ENCODE measurements around the gene ARID1B.

The ARID1B gene

DNA sequence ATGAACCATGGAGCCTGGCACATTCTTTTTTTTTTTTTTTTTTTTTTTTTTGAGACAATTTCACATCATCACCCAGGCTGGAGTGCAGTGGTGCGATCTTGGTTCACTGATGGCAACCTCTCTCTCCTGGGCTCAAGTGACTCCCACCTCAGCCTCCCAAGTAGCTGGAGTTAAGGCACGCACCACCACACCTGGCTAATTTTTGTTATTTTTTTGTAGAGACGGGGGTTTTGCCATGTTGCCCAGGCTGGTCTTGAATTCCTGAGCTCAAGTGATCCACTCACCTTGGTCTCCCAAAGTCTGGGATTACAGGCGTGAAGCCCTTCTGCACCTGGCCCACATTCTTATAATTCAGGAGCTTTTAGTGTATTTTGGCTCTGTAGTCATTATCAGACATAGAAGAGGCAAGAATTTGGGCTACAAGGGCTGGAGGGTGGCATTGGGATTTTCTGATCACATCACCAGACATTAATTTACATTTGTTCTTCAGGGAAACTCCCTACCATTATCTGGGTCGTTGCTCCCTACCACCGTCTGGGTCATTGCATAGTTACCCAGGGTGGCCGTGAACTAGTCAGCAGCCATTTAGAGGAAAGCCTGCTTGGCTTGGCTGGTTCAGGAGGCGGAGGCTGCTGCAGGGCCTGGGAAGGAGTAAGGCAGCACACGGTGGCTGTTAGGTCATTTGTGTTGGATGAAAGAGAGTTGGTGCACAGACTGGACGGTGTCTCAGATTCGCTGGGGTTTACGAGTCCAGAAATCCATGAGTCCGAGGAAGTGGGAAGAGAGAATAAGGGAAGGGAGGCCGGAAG, 17.6 kb downstream of the ARID1B start:
- DNase-seq = peak; percentile 38

DNA sequence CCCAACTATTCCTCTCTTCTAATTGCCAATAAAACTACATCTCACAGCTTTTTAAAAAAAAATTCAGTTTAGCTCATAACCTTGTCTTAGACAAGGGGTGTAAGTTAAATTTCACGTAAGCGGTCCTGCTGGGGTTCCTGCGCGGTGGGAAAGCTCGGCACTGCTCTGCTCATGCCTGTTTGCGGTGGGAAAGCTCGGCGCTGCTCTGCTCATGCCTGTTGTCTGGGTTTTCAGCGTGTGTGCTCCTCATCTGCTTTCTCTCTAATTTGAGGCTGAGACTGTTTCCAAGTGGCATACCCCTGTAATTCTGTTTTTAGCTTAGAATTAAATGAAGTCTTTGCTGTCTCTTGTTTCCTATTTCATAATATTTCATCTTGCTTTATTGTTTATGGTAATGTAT, 18.6 kb downstream of the ARID1B start:
- DNase-seq = no peak

DNA sequence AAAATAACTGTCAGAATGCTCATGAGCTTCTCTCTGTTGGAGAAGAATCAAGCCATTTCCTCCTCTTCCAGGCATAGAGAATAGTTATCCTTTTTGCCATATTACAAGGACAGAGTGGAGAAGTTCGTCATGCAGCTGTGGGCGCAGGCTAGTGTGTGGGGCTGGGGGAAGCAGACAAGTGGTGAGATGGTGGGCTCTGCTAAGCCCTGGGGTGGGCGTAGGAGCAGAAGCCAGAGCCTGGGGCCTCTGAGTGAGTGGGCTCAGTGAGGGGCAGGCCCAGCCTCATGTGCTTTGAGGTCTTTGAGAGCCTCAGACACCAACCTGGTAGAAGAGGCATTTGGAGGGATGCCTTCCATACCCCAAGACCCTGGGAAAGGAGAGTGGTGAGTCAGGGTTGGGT, 19.4 kb downstream of the ARID1B start:
- no peak for DNase-seq

DNA sequence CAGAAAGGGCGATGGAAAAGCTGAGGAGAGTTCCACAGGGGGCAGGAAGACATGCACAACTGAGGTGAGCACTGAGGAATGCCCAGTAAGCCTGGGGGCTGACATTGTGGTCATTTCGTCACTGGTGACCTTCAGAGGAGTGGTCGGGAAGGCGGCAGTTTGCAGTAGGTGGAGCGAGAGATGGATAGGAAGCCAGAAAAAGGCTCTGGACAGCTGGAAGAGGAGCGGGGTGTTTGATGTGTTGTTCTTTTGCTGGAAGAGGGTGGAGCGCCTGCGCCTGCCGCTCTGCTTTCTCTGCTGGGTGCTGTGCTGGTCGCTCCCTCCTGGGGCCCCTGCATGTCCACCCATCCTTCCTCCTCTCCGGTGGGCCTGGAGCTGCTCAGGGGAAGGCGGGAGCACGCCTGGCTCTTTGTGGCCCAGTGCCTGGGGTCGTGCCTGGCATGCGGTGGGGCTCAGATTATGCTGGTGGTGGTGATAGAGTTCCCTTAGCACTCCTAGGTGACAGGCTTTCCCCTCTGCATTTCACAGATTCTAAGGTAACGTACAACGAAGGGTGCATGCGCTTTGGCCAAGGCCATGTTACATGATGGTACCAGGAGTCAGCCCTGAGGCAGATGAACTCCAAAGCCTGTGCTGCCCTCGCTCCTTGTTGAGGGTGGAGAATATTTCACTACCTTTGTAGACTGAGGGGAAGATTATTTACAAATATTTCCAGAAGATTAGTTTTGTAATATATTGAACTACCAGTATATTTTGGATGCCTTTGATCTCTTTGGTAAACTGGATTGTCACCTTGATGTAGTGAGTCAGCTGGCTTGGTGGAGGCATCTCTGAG, 20.9 kb downstream of the ARID1B start:
- DNase-seq = no peak

DNA sequence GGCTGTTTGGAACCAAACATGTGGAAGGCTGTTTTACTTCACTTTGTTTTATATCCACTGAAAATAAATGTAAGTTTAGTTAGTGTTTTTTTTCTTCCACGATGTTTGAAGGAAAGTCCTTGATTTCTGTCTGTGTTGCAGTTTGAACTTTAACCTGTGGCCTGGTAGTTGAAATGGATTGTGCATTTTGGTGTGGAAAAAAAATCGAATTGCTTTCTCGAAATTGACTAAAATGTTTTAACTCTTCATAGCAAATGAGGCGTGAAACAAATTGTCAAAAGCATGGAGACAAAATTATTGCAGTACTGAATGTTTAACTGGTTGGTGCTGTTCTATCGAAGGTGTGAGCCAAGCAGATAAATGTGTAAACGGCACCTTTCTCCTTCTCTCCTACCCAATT, 24.5 kb downstream of the ARID1B start:
- DNase-seq = no peak

DNA sequence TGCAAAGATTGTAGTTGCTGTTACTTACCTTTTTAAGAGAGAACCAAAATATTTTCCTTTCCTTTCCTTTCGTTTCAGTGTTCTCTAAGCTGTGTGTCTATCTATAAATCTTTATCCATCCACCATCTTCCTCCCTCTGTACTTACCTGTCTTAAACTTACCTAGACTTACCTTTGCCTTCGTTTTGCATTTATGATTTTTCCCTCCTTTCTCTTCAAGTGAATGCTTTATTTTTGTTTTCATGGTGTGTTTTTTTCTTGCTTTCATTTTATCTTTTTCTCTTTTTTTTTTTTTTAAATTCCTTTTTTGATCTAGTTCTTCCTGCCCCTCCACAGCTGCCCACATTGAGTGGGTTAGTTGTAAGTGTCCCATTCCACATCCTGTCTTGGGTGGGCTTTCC, 26.2 kb downstream of the ARID1B start:
- DNase-seq = no peak

DNA sequence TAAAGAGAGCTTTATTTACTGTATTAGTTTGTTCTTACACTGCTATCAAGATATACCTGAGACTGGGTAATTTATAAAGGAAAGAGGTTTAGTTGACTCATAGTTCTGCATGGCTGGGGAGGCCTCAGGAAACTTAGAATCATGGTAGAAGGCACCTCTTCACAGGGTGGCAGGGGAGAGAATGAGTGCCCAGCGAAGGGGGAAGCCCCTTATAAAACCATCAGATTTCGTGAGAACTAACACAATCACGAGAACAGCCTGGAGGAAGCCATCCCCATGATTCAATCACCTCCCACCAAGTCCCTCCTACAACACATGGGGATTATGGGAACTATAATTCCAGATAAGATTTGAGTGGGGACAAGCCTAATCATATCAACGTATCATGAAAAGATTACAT, 27.2 kb downstream of the ARID1B start:
- peak; percentile 58 for DNase-seq

DNA sequence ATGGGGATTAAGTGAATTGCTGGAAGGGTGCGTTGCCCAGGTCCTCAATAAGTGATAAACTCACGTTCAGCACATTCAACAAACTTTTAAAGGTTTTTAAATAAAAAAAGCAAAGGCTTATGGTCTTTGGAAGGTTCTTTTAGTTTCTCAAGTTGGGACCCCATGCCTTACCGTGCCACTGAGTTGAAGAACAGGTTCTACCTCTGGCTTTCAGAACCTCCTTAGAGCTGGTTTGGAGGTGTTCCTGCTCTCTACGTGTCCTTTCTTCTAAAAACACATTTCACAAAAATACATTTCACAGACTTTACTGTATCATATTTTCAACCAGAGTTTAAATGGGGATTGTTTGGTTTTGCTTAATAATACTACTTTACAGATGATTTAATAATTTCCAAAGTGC, 29.0 kb downstream of the ARID1B start:
- no peak for DNase-seq

DNA sequence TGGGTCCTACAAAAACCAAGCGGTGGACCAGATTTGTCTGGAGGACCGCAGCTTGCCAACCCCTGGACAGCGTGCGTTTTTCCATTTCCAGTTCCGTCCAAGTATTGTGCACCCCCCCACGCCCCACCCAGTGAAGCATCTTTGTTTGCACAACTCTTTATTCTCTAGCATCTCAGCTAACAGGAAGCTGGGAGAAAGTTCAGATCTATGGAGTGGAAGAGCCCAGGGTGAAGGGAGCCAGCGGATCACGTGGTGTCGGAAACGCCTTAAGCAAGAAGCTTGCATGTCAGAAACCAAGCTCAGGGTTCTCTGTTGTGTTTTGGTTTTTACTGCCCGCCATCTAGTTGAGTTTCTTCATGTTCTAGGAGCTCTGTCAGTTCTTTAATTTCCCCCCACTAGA, 29.9 kb downstream of the ARID1B start:
- DNase-seq = no peak

DNA sequence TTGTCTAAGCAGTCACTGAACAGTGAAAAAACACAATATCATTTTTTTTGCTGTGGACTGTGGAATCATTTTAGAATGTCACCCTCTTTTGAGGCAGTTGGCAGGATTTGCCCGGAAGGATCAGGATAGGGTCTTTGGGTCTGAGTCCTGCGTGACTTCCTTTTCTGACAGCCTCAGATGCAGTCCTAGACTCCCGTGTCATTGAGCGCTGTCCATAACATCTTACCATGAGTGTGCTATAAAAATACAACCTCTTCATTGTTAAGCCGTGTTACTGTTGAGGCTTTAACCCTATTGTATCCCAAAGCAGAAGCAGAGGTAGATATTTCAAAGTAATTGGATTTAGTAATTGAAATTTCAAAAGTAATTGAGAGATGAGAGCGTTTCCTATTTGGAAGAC, 30.6 kb downstream of the ARID1B start:
- no peak for DNase-seq

DNA sequence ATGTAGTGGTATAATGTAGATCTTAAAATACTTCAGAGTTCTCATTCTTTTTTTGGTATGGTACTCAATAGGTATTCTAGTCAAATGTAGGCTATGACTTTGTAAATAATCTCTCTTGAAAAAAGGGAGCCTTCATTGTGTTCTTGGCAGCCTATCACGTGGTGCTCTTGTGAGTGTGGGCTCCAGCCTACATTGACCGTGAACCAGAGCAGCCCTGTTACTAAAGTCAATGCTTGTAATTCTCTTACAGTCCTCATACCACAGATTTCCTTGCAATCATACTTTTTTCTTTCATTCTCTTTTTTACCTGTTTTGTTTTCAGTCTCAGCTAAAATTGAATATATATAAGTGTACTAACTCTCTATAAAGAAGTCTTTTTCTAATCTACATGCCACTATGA, 31.1 kb downstream of the ARID1B start:
- DNase-seq = no peak

DNA sequence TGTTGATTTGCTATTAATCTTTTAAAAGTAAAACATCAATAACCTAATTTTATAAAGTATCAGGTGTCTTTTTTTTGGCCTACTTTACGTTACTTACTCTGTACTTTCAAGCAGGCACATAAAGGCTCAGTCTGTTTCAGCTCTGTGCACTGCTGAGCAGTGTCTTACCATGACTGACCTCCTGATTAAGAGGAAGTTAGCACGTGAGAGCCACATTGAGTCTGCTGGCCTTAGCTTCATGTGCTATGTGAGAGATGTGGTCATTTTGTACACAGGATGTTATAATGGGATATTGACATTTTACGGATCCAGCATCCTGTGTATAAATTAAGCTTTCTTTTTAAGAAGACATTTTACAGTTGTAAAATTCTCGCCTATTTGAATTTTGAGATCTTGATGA, 31.9 kb downstream of the ARID1B start:
- no peak for DNase-seq

DNA sequence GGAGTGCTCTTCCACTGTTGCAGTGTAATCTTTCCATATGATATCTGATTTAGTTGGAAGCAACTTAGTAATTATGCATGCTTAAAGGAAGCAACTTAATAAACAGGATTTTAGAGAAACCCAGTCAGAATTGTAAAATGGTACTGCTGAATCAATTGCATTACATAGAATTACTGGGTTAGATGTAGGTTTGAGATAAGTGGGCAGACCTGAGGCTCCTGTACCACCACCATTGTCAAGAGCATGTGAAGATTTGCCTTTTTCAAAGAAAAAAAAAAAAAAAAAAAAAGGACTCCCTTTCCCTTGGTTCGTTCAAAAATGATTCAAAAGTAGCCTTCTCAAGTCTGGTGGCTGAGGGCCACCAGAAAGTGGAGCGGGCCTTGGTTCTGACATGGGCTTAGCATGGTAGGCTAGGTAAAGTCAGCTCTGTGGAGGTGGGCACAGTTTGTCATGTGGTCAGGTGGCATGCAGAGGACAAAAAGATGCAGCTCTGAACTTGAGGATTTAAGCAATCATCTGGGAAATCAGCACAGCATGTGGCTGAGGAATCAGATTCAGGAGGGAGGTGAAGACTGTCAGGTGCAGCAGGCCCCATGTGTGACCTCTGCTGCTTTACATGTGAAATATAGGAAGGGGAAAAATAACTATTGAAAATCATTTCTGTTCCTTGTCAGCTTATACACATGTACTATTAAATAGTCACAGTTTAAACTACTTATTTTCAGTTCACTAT, 32.4 kb downstream of the ARID1B start:
- DNase-seq = no peak

DNA sequence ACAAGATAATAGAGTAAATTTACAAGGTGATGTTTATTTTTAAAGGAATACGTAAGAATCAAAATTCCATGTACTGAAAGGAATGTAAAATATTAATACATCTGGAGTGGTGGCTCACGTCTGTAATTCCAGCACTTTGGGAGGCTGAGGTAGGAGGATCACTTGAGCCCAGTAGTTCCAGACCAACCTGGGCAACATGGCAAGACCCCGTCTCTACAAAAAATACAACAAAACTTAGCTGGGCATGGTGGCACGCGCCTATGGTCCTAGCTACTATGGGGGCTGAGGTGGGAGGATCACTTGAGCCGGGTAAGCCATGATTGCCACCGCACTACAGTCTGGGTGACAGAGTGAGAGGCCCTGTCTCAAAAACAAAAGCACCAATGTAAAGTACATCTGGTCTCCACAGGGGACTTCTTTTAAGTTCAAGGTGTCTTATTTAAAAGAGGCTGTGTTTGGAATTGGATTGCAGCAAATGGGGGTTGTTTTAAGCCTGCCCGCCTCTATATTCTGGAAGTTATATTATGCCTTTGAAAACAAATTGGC, 36.9 kb downstream of the ARID1B start:
- no peak for DNase-seq

DNA sequence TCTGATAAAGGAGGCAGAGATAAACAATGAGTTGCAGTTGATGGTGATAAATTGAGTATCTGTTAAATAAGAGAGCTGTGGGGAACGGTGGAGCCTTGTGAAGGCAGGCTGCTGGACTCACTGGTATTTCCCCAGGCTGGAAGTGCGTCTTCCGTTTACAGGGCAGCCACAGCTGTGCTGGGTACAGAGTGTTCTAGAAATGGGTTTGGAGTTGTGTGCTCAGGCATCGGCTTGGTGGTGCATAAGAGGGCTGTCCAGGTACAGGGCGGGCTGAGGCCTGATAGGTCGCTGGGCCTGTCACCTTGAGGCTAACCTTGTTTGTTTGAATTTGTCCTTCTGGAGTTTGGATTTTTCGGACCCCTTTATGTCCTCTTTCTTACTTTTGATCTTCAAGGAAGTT, 39.3 kb downstream of the ARID1B start:
- DNase-seq = no peak

DNA sequence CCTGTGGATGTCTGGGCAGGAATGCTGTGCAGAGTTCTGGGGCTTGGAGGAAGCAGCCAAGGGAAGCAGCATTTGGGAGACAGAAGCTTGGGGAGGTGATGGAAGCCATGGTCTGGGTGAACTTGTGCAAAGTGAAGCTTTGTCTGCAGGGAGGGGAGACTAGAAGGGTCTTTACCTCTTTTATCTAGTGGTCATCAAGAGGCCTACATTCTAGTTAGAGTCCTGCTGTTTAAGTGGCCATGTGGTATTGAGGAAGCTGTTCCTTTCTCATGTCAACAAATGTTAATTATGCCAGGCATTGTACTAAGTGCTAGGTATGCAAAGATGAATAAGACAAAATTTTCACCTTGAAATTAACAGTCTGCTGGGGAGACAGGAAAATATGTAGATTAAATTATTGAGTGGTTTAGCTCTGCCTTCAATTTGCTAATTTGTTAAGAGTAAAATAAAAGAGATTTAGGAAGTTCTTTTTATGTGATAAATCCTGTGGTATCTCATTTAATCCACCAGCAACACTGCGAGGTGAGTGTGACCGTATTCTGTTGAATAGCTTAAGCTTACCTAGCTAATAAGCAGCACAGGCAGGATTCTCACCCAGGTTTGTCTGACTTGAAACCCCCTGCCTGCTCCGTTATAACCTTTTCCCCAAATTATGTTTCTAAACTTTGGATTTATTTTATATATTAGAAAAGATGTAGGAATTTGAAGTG, 43.1 kb downstream of the ARID1B start:
- DNase-seq = no peak

DNA sequence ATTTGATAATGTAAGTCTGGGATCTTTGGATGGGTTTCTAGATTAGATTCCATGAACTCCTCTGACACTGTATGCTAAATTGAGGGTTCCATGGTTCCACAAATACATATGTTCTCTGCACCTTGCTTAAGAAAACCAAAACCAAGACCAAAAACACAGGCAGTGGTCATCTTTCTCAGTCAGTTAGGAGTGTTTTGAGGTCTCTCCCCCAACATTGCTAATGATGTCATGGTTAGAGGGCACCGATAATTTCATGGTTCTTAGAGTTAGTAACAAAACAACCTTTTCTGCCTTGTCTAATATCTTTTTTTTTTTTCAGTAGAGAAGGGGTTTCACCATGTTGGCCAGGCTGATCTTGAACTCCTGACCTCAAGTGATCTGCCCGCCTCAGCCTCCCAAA, 44.5 kb downstream of the ARID1B start:
- DNase-seq = no peak

DNA sequence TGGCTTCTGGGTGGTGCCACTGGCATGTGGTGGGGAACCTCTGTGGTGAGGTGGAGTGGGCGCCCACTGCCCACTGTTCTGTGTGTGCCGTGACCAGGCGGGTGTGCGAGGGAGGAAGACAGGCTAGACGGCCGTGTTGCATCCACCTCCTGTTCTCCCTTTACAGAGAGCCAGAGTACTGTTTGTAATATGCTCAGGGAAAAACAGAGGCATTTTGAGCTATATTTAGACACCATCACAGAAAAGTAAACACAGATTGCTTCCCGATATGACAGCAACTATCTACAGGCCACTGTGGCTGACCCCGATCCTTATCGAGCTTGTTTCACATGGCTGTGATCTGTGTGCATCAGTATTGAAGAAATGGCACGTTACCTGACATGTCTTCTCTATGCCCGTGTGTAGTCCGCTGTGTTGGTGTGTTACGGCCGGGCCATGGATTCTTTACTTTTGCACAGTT, 45.6 kb downstream of the ARID1B start:
- DNase-seq = no peak

DNA sequence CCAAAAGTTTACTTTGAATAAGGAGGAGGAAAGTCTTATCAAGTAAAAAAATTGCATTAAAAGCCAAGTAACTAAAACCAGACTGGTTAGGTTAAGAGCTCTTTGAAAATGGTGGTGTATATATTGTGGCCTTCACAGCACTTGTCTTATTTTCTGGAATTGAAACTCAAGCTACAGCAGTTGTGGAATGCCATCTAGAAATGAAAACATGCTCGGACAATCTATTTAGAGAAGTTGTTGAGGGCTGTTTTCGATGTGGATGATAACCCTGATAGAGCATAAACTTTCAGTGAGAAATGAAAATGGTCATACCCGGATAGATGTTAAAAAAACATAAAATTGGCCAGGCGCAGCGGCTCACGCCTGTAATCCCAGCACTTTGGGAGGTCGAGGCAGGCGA, 47.0 kb downstream of the ARID1B start:
- no peak for DNase-seq

DNA sequence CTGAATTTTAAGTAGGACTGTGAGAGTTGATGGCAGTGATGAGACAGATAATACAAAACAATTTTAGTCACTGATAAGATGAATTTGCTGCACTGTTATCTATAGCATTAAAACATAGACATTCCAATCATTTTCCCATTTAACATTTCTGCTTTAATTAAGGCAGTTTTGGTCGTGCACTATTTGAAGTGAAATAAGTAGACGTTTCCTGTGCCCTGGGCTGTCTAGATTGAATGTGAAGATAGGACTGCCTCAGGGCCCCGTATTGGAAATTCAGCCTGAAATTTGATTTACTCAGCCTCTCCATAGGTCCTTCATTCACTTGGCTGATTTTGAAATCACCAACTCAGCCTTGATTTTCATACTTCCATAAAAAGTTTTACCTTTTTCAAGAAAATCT, 48.3 kb downstream of the ARID1B start:
- no peak for DNase-seq

DNA sequence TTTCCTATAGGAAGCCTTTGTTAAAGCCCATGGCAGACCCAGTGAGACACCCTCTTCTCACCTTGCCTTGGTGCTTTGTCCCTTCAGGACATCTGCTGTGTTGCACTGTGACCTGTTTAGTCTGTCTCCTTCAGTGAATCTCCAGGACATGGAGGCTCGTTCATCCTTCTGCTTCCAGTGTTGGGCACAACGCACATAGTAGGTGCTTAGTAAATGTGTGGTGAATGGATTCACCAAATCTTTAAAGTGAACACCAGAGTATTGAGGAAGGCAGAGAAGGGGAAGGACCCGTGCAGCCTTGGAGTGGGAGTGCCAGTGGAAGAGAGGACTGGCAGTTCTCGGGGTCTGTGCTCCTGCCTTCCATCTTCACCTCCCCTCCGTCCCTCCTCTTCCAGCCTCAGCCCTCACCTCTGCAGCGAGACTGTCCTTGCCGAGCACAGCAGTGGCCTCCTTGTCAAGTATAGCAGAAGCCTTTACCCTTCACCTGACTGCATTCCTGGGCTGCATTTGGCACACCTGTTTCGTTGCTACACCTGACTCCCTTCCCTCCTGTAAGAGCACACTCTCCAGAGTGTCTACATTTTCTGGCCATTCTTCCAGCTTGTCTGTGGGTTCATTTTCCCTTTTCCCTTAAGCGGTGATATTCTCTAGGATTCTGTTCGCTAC, 49.2 kb downstream of the ARID1B start:
- no peak for DNase-seq

DNA sequence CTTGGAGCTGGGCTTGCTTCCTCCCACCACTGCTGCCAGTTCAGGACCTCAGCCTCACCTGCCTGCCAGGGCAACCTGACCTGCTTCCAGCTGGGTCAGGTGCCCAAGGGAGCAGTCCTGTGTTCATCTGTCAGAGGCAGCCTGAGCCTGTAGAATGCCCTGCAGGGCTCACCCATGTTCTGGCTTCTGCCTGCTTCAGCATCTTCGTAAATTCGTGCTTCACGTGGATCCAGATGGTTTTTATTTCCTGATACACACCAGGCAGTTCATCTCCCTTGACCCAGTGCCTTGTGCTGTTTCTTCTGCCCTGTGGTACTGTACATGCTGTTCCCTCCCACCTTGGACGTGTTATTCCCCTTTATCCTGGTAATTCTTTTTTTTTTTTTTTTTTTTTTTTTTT, 50.2 kb downstream of the ARID1B start:
- no peak for DNase-seq

Data from stimulated activated CD4-positive, alpha-beta T cell treated with anti-CD3 and anti-CD28 coated beads, Interleukin-15, amount 100 ng/mL, for 24 hours (primary cell).